GM04504 (cell line): Measurements from ENCODE around the gene COL4A4.
"Not testable (repeated sequence)": the region's sequence is repeated elsewhere in the genome, so short reads cannot be mapped to it uniquely, and the experiment has no call there.

Source experiments
- DNase-seq: peaks from one replicate; pipeline ENCODE4 v3.0.0-alpha.2; 2012; ENCODE audit warnings: low read depth

The COL4A4 gene

DNA sequence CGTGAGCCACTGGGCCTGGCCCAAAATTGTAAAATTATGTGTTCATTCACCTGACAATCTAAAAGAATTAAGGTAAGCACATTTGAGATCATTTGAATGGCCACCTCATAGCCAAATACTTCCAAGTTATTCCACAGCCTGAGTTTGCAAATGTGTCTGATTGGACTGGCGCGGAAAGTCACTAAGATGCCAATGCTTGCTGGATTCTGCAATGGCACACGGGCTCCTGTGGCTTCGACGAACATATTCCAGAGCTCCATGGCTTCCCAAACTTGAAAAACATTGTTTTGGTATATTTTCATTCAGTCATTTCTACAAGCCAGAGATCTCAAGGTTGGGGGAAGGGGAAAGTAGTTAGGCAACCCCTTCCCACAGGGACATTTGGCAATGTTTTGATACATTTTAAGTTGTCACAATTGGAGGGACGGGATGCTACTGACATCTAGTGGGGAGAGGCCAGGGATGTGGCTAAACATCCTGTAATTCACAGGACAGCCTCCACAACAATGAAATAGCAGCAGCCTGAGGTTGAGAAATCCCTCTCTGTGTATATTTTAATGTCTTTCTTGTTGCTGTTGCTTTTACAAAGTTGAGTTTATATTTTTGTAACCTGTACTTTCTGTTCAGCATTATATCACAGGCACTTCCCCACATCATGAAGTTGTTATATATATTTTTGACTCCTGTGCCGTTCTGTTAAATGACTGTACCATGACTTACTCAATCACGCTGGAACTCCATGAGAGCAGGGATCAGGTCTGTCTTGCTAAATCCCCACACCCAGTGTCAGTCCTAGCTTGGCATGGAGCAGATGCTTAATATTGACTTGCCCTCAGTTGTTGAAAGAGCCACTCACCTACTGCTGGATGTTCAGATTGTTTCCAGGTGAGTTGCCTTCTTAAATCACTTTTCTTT, 56.9 kb downstream of the COL4A4 start:
- peak; percentile 53 for DNase-seq

DNA sequence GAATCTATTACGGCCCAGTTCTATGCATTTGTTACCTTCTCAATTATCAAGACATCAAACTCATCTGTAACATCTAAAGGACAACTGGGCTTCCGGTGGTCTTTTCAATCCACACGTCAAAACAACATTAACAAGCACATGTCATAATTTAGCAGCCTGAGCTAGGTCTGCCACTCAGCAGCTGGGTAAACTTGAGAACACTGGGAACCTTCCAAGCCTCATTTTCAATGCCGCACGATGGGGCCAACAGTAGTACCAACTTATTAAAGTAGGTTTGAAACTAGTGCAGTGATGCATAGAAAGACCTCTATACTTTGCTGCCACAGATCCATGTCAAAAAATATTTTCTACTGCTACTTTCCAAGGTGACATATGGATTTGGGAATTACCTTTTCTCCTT, 60.4 kb downstream of the COL4A4 start:
- no peak for DNase-seq

- DNase-seq: no peak
Measured at GRCh38 chr2:227099340-227099739, 64.7 kb downstream of the COL4A4 start.

GRCh38 chr2:227098162-227098515, 65.9 kb downstream of the COL4A4 start:
- no peak for DNase-seq

DNA sequence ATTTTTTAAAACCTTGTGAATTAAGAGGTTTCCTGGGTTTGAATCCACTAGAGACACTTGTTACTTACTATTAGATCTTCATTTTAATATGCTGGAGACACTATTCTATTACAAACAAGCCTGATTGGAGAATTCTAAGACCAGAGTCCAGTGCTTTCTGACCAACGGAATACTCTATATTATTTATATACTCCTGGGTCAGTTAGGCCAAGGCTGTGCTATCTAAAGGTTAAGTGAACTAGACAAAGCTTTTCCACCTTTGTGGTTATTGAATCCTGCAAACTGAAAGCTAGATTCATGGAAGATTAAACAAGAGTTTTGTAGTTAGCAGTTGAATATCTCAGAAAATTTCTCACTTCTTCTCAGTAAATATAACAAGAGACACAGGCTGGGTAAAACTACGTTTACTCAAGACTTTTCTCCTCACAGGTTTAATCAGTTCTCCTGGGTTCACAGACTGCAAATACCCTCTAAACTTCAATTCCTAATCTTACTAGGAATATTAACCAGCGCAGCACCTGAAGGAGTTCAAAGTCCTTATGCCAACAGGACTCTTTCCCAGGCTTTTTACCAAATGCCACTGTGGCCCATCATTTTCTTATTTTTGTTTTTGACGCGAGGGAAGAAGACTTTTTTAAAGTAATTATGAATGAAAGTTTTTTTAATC, 66.4 kb downstream of the COL4A4 start:
- no peak for DNase-seq

DNA sequence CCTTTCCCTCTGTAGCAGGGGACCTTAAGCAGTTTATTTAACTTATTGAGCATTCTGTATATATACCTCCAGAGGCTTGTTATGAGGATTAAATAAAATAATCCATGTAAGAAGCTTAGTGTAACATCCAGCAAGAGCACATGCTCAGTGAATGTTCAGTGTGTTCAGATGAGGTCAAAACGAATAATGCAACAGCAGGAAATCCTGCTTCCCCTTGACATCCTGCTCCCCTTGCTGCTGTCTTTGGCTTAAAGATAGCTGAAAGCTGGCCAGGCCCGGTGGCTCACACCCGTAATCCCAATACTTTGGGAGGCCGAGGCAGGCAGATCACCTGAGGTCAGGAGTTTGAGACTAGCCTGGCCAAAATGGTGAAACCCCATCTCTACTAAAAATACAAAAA, 68.7 kb downstream of the COL4A4 start:
- no peak for DNase-seq

DNA sequence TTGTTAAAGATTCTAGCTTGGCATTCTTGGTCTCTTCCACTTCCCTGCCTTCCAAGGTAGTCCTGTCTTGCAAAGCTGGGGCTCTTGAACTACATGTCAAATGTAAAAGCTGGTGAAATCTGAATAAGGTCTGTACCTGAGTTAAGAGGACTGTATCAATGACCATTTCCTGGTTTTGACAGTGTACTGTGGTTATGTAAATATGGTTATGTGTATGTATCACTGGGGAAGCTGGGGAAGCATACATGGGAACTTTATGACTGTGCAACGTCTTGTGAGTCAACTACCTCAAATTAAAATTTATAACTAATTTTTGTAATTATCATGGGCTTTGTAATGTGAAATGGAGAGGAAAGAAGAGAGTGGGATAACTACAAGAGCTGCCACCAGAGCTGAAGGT, 81.7 kb downstream of the COL4A4 start:
- DNase-seq: no peak

DNA sequence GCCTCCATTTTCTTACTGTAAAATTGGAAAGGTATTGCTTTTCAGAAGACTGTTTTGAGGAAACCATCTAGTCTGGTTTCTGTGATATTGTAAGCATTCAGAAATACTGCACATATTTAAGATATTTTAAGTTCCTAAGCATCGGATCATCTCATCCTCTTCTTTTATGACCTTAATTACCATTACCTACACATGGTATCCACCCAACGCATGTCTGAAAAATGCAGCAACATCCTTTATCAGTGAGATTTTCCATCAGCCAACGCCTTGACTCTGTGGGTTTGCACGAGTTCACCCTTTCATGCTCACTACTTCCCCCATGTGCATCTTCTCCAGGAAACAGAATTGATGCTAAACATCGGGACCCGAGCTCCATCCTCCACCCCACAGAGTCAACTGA, 84.3 kb downstream of the COL4A4 start:
- peak; percentile 38 for DNase-seq

- DNase-seq: not testable (repeated sequence)
Measured at GRCh38 chr2:227065065-227065464, 98.9 kb downstream of the COL4A4 start.

DNA sequence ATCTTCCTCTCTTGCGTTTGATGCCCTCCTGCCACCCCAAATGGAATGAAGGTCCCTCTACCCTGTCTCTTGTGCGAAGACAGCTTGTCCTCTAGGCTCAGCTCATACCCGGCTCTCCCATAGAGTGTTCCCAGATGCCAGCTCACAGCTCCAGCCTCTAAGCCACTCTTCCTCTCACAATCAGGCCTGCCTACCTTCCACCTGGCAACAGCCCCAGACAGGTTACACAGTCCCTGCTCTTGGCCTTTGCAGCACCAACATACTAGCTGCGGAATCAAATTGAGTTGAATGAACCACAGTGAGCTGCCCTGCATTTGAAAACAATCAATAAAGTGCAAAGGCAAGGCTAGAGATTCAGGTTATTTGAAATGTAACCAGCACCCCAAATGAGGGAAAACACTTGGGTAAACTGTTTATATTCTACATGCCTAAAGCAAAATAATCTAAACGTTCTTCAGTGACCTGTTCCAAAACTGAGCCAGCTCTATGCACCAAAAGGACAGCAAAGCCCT, 105.1 kb downstream of the COL4A4 start:
- DNase-seq: no peak

GRCh38 chr2:227057743-227058447, 106.1 kb downstream of the COL4A4 start:
- no peak for DNase-seq

DNA sequence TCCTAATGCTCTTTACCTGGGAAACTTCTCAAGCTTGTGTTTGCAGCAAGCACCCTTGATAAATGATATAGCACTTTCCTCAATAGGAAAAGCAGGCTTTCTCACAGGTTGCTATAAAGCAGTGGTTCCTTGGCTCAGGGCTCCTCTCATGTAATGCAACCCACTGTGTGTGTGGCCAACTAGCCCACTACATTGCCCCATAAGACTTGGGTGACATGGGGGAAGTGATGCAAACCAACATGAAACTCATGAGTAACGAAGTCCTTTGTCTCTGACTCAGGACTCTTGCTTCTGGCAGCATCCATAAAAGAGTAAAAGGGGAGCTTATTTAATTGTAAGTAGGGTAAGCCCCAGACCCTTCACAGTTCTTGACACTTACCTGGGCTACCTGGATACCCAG, 106.9 kb downstream of the COL4A4 start:
- no peak for DNase-seq

- no peak for DNase-seq
Measured at GRCh38 chr2:227054006-227054405, 110.0 kb downstream of the COL4A4 start.

GRCh38 chr2:227052879-227053278, 111.1 kb downstream of the COL4A4 start:
- no peak for DNase-seq

GRCh38 chr2:227043981-227044380, 120.0 kb downstream of the COL4A4 start:
- no peak for DNase-seq

DNA sequence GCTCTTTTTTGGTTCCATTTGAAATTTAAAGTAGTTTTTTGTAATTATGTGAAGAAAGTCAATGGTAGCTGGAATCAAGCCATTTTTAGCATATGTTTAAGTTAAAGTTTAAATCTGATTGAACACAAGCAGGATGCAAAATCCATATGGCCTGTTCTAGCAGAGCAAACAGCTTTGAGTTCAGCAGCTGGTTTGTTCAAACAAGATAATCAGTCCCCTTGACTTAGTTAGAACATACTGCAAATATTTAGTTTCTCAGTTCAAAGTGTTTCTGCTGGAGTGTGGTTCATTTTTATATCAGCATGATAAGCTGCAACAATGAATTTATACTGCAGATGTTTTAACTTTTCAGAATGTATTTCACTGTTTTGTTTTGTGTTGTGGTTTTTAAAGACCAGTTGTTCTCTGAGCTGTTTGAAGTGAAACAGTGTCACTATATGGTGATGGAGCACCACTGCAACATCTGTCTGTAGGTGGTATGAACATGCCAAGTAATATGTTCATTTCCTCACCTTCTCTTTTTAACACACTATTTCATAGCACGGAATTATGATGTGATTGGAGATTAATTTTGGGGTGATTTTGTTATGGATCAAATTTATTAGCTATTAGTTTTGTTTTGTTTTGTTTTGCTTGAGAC, 125.3 kb downstream of the COL4A4 start:
- DNase-seq: no peak

- no peak for DNase-seq
Measured at GRCh38 chr2:227036527-227036926, 127.5 kb downstream of the COL4A4 start.

DNA sequence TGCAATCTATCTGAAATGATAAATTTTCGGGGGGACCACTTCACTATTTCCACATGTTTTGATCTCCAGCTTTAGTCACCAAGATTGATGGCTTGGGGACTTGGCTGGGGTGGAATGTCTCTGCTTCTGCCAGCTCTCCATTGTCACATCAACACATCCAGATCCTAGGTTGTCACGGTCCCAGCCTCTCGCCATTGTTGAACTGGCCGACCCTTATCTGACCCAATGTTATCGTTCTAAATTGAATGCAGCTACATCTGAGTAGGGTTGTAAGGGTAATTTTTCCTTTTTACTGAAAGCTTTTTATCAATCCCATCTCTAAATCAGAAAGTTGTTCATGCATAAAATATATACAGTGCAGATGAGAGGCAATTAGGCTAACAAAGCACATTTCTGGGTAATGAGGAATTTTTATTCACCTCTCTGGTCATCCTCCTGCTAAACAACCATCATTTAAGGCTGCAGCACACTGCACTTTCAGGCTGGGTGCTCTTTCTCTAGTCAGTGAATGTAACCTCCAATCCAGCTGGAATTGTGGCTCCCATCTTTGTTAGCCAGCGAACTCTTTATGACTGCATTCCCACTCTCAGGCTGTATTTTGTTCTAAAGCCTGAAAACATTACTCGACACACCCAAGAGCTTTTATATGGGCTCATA, 128.2 kb downstream of the COL4A4 start:
- DNase-seq: peak; percentile 6

GRCh38 chr2:227033471-227034148, 130.4 kb downstream of the COL4A4 start:
- DNase-seq: peak; percentile 24

DNA sequence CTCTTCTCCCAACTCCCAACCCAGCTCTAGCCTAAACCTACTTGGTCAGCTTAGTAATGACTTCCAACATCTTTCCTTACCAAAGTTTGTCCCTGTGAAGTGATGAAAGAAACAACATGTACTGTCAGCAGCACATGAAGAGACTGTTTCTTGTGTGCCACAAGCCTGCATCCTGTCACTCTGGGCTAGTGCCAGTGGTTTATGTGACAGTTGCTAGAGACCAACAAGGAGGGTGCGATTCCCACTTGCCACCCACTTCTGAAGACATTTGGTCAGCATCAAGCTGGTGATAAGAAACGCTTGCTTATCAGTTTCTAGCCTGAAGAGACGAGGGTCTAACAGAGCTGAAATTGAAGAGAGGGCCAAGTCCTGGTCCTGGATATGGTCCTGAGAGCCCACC, 132.6 kb downstream of the COL4A4 start:
- DNase-seq: no peak

GRCh38 chr2:227030789-227031188, 133.2 kb downstream of the COL4A4 start:
- DNase-seq: no peak
